Panc1 (cell line): ENCODE data around the gene SARDH. TPM values are rescaled to one million over a fixed set of nuclear protein-coding genes. Genes with fewer than 3 reads are reported as not detected.

Source experiments
- ATAC-seq: fragments of 200-7000 bp; cut with Tn5 transposase; 2 replicates; pipeline ENCODE4 v1.9.1; 2020; ENCODE audit warnings: mild to moderate bottlenecking, moderate library complexity
- BruUV-seq: library from RNA; stranded (reverse); fragments of 400-500 nt; replicated peaks from 2 replicates; lab custom pipeline; 2021; lab: Mats Ljungman, UMichigan
- CTCF ChIA-PET: fragments of 300-600 bp; sonication (Branson Sonifier 250); formaldehyde crosslinking; loops from one replicate; lab custom pipeline; 2022; ENCODE audit warnings: antibody characterized with exemption; lab: Charles Lee
- POLR2A ChIA-PET: fragments of 300-600 bp; sonication (Branson Sonifier 250); formaldehyde crosslinking; loops from one replicate; lab custom pipeline; 2022; ENCODE audit warnings: antibody characterized with exemption; lab: Charles Lee
- DNase-seq: peaks from one replicate; pipeline ENCODE4 v3.0.0-alpha.2; 2010; ENCODE audit warnings: low read depth, low spot score
- H3K27ac ChIP-seq: 2 replicates; pipeline ENCODE4 v1.5.1; 2011; ENCODE audit warnings: mild to moderate bottlenecking, low read length, inconsistent platforms
- H3K27me3 ChIP-seq: fragments of 200-500 bp; sonication (Bioruptor generic); 2 replicates; pipeline ENCODE4 v1.6.0; 2014; ENCODE audit warnings: low read length, inconsistent platforms; ENCODE audit not compliant: control insufficient read depth, insufficient read depth
- H3K36me3 ChIP-seq: fragments of 200-500 bp; sonication (Bioruptor generic); 2 replicates; pipeline ENCODE4 v1.5.1; 2014; ENCODE audit warnings: inconsistent platforms, mild to moderate bottlenecking, low read length, moderate library complexity; ENCODE audit not compliant: control insufficient read depth, insufficient read depth
- H3K4me1 ChIP-seq: 2 replicates; pipeline ENCODE4 v1.5.1; 2011; ENCODE audit warnings: inconsistent platforms, mild to moderate bottlenecking, low read length, moderate library complexity; ENCODE audit not compliant: control insufficient read depth, insufficient read depth
- H3K4me3 ChIP-seq, 2 experiments: 2 replicates each; pipeline ENCODE4 v1.5.1; 2011 to 2012; ENCODE audit warnings: low read depth in 2 of 2, low read length in 2 of 2, mild to moderate bottlenecking in 2 of 2, inconsistent platforms in 1 of 2, moderate library complexity in 1 of 2
- H3K9me3 ChIP-seq: fragments of 200-500 bp; sonication (Bioruptor generic); 2 replicates; pipeline ENCODE4 v1.5.1; 2014; ENCODE audit warnings: low read depth, mild to moderate bottlenecking, inconsistent platforms, low read length, moderate library complexity; ENCODE audit not compliant: control insufficient read depth, insufficient read depth
- POLR2AphosphoS5 ChIP-seq: IDR thresholded peaks from 2 replicates; pipeline ENCODE4 v1.6.1; 2012; ENCODE audit warnings: mild to moderate bottlenecking, low read depth, low read length, moderate library complexity
- REST ChIP-seq, 2 experiments: IDR thresholded peaks; 2 replicates each; pipeline ENCODE4 v1.6.1; 2011 to 2012; ENCODE audit warnings: low read depth in 2 of 2, control low read depth in 1 of 2, low read length in 1 of 2, mild to moderate bottlenecking in 1 of 2, moderate library complexity in 1 of 2; ENCODE audit not compliant: insufficient read depth in 1 of 2
- SIN3A ChIP-seq: IDR thresholded peaks from 2 replicates; pipeline ENCODE4 v1.6.1; 2012; ENCODE audit warnings: low read depth, mild to moderate bottlenecking, low read length, moderate library complexity, borderline replicate concordance; ENCODE audit not compliant: insufficient read depth
- TCF7L2 ChIP-seq: IDR thresholded peaks from 2 replicates; pipeline ENCODE4 v1.6.1; 2011; ENCODE audit warnings: mild to moderate bottlenecking, low read depth, low read length, inconsistent platforms
- in situ Hi-C: cut with HindIII; loops from 2 replicates; pipeline ENCODE4 v1.10.0; 2016; ENCODE audit warnings: low sequenced_read_pairs, low pct_unique_long_range_greater_than_20kb
- intact Hi-C: fragments of 100-400 bp; cut with micrococcal nuclease; formaldehyde crosslinking; loops from one replicate; pipeline ENCODE4 v1.10.0; 2022; ENCODE audit not compliant: unreplicated experiment
- total RNA-seq: library from RNA; stranded (reverse); gene quantifications from one replicate; pipeline ENCODE4 v1.2.1, GENCODE V29; 2021; ENCODE audit not compliant: unreplicated experiment
- TF ChIP-seq, protein P1 (sequence below): fragments of 450-650 bp; IDR thresholded peaks from 2 replicates; pipeline ENCODE4 v1.5.1; 2017; ENCODE audit warnings: mild to moderate bottlenecking

The SARDH gene
- total RNA-seq, 1 experiment from 2014 or later, result 0.13 TPM

DNA sequence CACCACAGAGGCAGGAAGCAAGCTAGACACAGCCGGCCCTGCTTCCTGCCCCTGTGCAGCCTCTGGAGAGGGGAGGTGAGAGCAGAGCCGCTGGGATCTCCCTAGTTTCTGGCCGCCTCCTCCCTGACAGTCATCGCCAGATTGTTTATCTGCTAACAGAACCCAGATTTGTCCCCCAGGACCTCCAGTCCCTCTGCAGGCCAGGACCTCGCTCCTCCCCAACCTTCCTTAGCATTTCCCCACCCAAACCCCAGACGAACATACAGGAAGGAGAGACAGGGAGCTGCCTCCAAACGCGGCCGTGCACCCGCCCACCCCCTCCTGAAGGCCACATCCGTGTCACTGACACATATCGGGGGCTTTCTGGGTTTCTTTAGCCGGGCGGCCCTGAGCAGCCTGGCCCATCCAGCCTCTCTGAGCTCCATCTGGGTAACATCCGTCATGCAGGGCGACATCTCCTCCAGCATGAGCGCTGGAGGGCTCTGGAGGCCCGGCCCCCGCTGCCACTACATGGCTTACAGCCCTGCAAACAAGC, 54.5 kb downstream of the SARDH start:
- no TSS peak for BruUV-seq
- Histone ChIP-seq H3K27me3 (no peaks in the 10 kb centered on the region), H3K36me3 (no peaks in the 10 kb centered on the region), H3K4me1 (no peaks in the 10 kb centered on the region), H3K27ac (no peak overlapping the region), H3K4me3 (no peak overlapping the region), H3K9me3 (no peaks in the 10 kb centered on the region)
- intact Hi-C loops (no loop called here), in situ Hi-C loops (no loop called here)
- ATAC-seq (no peak), DNase-seq (no peak)
- CTCF ChIA-PET, result interaction anchor here (0.6 kb wide), 2 partner anchors 42 to 63 kb away, joined by 5 to 8 read pairs; no protein-coding TSS in a partner anchor
- TF ChIP-seq REST (IDR thresholded peaks at IDR 0.05; ENCODE audit: insufficient read depth in 1 of 2, low read depth in 2 of 2, low read length in 1 of 2) (no peak), POLR2AphosphoS5 (no peak)
- TF ChIP-seq, protein P1, sequence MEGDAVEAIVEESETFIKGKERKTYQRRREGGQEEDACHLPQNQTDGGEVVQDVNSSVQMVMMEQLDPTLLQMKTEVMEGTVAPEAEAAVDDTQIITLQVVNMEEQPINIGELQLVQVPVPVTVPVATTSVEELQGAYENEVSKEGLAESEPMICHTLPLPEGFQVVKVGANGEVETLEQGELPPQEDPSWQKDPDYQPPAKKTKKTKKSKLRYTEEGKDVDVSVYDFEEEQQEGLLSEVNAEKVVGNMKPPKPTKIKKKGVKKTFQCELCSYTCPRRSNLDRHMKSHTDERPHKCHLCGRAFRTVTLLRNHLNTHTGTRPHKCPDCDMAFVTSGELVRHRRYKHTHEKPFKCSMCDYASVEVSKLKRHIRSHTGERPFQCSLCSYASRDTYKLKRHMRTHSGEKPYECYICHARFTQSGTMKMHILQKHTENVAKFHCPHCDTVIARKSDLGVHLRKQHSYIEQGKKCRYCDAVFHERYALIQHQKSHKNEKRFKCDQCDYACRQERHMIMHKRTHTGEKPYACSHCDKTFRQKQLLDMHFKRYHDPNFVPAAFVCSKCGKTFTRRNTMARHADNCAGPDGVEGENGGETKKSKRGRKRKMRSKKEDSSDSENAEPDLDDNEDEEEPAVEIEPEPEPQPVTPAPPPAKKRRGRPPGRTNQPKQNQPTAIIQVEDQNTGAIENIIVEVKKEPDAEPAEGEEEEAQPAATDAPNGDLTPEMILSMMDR, result no peak
- POLR2A ChIA-PET, result no interaction called here

- CTCF ChIA-PET, result interaction anchor here (0.6 kb wide), 2 partner anchors 43 to 62 kb away, joined by 5 to 8 read pairs; no protein-coding TSS in a partner anchor
- Histone ChIP-seq H3K4me1 (no peaks in the 10 kb centered on the region), H3K27me3 (no peaks in the 10 kb centered on the region)
Observed at GRCh38 chr9:133682818-133683585, 55.1 kb downstream of the SARDH start.

More at GRCh38 chr9:133682818-133683585, 55.1 kb downstream of the SARDH start:
- no peak for ATAC-seq
- Histone ChIP-seq H3K9me3 (no peaks in the 10 kb centered on the region), H3K4me3 (no peak overlapping the region), H3K27ac (no peak overlapping the region), H3K36me3 (no peaks in the 10 kb centered on the region)
- no peak for DNase-seq
- BruUV-seq, result no TSS peak
- in situ Hi-C loops, result no loop called here
- POLR2A ChIA-PET, result no interaction called here
- TF ChIP-seq REST (IDR thresholded peaks at IDR 0.05; ENCODE audit: insufficient read depth in 1 of 2, low read depth in 2 of 2, low read length in 1 of 2) (no peak), POLR2AphosphoS5 (no peak), TCF7L2 (no peak), SIN3A (no peak)
- TF ChIP-seq, protein P1, result no peak
- intact Hi-C loops, result no loop called here
